ENCODE data around the gene TBC1D22B.

DNA sequence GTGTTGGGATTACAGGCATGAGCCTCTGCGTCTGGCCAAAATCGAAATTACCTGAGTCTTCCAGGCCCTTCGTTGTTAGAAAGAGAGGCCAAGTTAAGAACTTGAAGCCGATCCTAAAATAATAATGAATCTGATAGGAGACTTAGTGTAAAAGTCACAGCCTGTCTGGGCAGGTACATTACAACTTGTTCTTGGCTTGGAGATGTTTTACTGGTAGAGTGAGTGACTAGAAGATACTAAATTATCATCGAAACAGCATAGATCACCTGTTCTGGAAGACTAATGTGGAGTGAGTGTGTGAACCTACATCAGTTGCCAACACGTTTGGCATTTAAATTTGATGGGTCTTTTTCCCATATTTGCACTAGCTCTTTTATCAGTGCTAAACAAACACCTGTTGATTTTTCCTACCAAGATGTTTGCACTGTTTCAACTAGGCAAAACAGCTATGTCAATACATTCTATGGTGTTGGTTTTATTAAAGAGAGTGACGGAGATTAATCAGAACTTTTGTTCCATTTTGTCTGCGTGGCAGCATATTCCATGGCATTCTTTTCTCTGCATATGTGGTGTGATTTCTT is 5.0 kb downstream of the TBC1D22B start:
- TF ChIP-seq NANOG (IDR thresholded peaks at IDR 0.05; ENCODE audit: borderline replicate concordance) (no peak), POLR2AphosphoS5 (IDR thresholded peaks at IDR 0.05; ENCODE audit: low read depth) (no peak), EZH2phosphoT487 (IDR thresholded peaks at IDR 0.05; ENCODE audit: unreplicated experiment) (no peak), ZNF331 (CRISPR knock-in tag; IDR thresholded peaks at IDR 0.05; ENCODE audit: low read depth) (no peak), EZH2 (IDR thresholded peaks at IDR 0.05; ENCODE audit: low read depth, unreplicated experiment) (no peak), CREB1 (CRISPR knock-in tag; IDR thresholded peaks at IDR 0.05; ENCODE audit: low read depth) (no peak), ZNF114 (CRISPR knock-in tag; IDR thresholded peaks at IDR 0.05) (no peak)
- TF ChIP-seq, protein P1, sequence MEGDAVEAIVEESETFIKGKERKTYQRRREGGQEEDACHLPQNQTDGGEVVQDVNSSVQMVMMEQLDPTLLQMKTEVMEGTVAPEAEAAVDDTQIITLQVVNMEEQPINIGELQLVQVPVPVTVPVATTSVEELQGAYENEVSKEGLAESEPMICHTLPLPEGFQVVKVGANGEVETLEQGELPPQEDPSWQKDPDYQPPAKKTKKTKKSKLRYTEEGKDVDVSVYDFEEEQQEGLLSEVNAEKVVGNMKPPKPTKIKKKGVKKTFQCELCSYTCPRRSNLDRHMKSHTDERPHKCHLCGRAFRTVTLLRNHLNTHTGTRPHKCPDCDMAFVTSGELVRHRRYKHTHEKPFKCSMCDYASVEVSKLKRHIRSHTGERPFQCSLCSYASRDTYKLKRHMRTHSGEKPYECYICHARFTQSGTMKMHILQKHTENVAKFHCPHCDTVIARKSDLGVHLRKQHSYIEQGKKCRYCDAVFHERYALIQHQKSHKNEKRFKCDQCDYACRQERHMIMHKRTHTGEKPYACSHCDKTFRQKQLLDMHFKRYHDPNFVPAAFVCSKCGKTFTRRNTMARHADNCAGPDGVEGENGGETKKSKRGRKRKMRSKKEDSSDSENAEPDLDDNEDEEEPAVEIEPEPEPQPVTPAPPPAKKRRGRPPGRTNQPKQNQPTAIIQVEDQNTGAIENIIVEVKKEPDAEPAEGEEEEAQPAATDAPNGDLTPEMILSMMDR (conservative IDR thresholded peaks at IDR 0.05; ENCODE audit: low read depth in 2 of 2) = no peak
- TF ChIP-seq, protein P2, sequence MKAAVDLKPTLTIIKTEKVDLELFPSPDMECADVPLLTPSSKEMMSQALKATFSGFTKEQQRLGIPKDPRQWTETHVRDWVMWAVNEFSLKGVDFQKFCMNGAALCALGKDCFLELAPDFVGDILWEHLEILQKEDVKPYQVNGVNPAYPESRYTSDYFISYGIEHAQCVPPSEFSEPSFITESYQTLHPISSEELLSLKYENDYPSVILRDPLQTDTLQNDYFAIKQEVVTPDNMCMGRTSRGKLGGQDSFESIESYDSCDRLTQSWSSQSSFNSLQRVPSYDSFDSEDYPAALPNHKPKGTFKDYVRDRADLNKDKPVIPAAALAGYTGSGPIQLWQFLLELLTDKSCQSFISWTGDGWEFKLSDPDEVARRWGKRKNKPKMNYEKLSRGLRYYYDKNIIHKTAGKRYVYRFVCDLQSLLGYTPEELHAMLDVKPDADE (IDR thresholded peaks at IDR 0.05) = no peak
